Endometrial microvascular endothelial cells (primary cell): ENCODE results near the gene PPT2. TPM values are rescaled to one million over a fixed set of nuclear protein-coding genes. Genes with fewer than 3 reads are reported as not detected.
"Not testable (repeated sequence)": the region's sequence is repeated elsewhere in the genome, so short reads cannot be mapped to it uniquely, and the experiment has no call there.

ENCODE experiments used
- in situ Hi-C: cut with HindIII; loops from 2 replicates; pipeline ENCODE4 v1.10.0; 2017; ENCODE audit warnings: low sequenced_read_pairs, low pct_unique_long_range_greater_than_20kb; ENCODE audit errors: inconsistent ontology term
- total RNA-seq: library from RNA; depleted of rRNA; stranded (reverse); fragments of >200 nt; gene quantifications from one replicate; pipeline ENCODE4 v1.2.3, GENCODE V29; 2015; ENCODE audit errors: inconsistent ontology term

PPT2 gene
- total RNA-seq, 1 donor from 2014 or later, result 49.3 TPM

DNA sequence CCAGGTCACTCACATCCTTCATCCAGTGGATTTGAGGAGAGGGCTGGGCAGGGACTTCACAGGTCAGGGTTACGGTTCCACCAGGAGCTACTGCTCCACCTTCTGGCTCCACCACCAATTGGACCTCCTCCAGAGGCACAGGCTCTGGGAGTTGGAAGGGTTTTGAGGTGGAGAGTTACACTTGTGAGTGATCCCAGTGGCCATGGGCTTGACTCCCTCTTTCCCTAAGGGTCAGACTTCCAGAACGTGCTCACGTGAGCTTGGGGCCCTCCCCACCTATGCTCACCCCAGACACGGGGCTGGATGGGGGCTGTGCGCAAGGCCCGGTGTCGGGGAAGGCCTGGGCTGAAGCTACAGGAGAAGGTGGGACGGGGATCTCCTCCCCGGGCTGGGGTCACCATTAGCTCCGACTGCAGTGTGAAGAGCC, 28.6 kb downstream of the PPT2 start:
- in situ Hi-C loops, result no loop called here

DNA sequence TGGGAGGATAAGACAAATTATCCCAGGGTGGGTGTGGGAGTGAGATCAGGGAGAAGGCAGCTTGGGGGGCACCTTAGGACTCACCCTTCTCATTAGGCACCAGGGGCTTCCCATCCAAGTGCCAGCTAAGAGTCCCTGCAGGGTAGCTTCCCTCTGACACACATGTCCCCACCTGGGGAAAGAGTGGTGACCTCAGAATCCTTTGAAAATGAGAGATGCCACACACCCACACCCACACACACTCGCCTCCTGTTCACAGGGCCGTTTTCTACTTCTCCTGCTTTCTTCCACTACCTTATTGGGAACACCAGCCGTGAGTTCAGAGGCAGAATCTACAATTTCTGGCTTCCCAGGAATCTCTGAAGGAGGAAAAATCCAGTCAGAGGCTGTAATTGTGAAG, 29.1 kb downstream of the PPT2 start:
- in situ Hi-C loops, result no loop called here

DNA sequence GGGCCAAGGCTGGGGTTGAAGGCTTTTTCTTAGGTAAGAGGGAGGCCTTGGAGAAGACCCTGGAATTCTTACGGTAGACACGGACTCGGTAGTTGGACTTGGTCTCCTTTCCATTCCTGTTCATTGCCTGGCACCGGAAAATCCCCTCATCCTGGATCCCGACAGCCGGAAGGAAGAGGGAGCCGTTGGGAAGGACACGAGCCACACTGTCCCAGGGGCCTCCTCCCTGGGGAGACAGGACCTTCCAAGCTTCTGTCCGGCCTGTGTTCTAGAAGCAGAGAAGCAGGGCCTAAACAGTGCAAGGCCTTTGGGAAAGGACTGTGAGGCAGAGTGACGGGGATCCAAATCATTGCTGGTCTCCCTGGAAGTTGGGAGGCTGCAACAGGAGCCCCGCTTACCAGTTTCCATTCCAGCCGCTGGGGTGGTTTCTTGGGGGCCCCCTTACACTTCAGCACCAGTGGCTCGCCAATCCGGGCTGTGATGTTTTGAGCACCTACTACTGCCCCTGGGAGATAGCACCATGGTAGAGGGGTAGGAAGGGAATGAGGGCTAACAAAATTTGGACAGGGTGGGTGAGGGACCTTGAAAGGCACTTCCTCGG, 29.6 kb downstream of the PPT2 start:
- in situ Hi-C loops, result no loop called here

DNA sequence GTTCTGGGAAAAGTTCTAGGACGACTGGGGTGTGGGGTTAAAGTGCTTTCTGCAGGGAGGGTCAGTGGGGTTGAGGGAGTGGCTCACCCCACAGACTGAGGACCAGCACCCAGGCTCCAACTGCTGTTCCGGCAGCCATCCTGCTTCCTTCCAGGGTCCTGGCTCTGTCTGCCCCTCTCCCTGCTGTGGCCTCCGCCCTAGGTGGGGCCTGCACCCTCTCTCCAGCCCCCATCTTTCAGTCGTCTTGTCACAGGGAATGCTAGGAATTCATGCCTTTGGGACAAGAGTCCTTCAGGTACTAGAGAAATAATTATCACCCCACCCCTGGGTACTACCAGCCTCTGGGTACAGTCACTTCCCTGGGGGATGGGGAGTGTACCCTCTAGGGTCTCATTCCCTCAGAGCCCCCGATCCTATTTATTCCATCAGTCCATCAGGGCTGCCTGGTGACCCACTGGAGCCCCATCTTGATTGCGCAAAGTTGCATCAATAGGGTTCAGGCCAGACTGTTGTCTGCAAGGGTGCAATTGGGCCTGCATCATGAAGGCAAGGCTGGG, 30.2 kb downstream of the PPT2 start, which contains the start of gene AGER:
Gene AGER, minus strand, starts transcription at position 170 of the 557 bp plus-strand sequence. Its CDS starts 31 bp downstream, at position 139.
- in situ Hi-C loops, result no loop called here

DNA sequence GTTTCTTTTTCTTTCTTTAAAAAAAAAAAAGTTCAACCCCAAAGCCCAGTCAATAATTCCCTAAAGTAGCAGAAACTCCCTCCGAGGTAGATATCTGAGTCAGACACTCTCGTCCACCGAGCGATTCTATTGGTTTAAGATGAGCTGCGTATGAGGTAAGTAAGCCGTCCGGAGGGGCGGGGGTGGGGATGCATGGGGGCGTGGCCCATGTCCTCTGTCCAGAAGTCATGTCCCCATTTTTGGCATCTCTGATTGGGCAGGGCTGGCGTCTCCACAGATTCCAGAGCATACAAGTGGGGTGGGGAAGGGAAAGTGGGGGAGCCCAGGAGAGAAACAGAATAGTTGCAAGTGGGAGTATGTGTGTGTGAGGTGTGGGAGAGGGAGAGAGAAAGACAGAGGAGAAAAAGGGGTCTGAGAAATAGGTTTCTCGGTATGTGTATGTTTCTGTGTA, 31.8 kb downstream of the PPT2 start:
- in situ Hi-C loops, result not testable (repeated sequence)

DNA sequence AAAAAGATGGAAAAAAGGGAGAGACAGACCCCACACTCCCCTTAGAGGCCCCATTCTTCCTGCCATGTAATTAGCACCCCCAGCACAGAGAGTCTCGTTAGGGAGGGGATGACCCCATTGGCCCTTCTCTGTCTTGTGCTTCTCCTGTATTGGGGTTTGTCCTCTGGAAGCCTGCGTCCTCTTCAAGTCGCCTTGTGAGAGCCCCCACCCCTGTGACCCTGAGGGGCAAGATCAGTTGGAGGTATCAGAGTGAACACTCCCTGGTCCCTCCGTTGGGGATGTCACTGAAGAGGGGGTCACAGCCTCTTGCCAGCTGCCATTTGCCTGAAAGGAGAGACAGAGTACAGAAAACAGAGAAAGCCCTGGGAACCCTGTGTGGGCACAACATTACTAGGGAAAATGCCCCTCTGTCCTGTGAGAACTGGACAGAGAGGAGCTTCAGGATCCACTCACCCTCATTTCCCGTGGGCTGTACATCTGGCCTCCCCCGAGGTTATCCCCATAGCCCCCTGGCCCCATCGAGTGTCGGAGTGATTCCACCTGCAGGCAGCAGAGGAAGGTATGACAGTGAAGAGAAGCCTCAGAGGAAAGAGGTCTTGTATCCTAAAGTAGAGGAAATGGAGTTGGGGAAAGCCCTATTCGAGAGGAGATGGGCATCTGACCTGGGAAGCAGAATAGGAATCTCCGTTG, 32.4 kb downstream of the PPT2 start:
- in situ Hi-C loops, result not testable (repeated sequence)

- in situ Hi-C loops, result no loop called here
Measured at GRCh38 chr6:32187009-32187709, 33.2 kb downstream of the PPT2 start.

DNA sequence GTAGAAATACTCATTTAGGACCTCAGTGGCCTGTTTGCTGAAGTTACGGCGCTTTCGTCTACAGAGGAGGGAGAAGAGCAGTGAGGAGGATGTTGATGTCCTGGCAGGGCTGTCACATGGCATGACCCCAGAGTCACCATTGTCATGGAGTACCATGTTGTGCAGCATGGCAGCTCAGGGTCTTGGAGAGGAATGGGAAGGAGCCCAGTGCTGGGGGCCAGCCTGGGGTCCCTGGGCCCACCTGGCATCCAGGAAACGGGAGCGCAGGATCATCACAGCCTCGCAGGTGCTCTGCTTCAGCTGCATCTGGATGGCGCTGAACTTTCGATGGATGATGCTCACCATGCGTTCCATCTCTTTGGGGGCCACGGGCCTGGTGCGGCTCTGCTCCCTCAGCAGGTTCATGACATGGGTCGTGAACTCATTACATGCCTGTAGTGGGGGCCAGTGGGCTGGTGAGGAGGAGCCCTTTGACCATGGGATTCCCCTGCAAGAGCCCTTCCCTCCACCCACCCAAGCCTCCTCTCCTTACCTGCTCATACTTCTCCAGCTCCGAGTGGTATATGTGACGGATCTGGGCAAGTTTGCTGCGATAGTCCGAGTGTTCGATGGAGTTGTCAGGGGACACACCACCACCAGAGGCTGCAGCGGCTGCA, 33.9 kb downstream of the PPT2 start:
- in situ Hi-C loops, result not testable (repeated sequence)

DNA sequence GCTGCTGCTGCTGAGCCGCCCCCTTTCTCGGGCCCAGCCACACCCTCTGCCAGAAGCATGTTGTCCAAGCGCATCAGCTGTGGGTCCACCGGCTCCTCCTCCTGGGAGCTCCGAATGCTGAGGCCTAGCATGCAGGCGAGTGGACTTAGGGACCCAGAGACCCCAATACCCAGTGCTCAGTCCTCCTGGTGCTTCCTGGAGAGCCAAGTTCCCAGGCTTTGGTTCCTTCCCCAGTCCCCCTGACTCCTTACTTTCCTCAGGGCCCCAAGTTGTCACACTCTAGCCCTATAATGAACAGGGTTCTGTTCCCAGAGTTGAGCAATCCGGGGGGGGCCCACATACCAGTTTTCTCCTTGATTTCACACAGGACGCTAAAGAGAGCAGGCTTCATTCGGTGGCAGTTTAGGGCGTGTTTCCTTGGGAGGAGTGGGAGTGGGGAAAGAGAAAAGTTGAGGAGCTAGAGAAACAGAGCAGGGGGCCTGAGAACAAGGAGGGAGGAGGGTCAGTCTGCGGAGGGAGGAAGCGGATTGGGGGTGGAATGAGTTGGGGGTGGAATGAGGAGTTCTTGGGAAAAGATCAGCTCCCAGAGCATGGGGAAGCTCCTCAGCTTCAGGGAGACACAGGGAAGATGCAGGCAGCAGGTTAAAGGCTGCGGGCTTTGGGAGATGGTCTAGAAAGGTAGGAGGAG, 34.6 kb downstream of the PPT2 start:
- in situ Hi-C loops, result no loop called here

DNA sequence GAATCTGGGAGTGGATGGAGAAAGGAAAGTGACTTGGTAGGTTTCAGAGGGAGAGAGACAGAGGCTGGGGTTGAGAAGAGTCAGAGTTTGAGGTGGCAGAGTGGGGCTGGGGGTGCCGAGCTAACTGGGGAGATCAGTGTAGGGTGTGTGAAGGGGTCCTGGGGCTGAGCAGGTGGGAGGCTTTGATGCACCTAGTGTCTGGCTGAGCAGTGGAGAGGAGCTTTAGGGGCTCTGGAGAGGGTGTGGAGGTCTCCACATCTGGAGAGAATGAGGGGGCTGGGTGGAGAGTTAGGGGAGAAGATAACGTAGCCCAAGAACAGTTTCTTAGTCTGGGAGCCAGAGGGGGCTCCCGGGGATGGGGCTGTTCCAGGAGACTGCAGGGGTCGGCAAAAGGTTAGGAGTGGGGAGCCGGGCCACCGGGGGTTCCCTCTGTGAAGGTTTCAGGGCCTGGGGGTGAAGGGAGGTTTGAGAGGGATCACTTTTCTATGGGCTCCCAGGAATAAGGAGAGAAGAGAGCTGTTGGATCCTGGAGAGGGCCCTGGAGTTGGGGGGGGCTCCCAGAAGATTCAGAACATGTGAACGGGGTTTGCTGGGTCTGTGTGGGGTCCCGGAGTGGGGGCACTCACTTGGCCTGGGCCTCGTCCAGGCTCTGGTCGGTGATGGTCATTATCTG, 35.3 kb downstream of the PPT2 start:
- in situ Hi-C loops, result no loop called here

- in situ Hi-C loops, result no loop called here
Measured at GRCh38 chr6:32189742-32190053, 35.8 kb downstream of the PPT2 start.

GRCh38 chr6:32190054-32190851, 36.3 kb downstream of the PPT2 start, which contains the start of gene PBX2:
PBX2 (minus strand) TSS chr6:32190202; CDS start chr6:32189915, 287 bp downstream.
- in situ Hi-C loops, result no loop called here

- in situ Hi-C loops, result no loop called here
Measured at GRCh38 chr6:32190911-32191677, 37.2 kb downstream of the PPT2 start.

GRCh38 chr6:32191696-32192607, 38.0 kb downstream of the PPT2 start:
- in situ Hi-C loops, result no loop called here

- in situ Hi-C loops, result no loop called here
Measured at GRCh38 chr6:32192608-32193039, 38.7 kb downstream of the PPT2 start, which contains the start of gene GPSM3. GPSM3 (minus strand) TSS chr6:32192643; CDS start chr6:32192513, 130 bp downstream.

DNA sequence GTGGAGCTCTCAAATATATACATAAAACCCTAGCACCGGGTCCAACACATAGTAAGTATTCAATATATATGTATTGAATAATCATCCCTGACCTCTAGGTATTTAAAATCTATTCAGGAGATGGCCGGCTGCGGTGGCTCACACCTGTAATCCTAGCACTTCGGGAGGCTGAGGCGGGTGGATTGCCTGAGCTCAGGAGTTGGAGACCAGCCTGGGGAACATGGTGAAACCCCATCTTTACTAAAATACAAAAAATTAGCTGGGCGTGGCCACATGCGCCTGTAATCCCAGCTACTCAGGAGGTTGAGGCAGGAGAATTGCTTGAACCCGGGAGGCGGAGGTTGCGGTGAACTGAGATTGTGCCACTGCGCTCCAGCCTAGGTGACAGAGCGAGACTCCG, 39.2 kb downstream of the PPT2 start:
- in situ Hi-C loops, result not testable (repeated sequence)
